Astrocyte of the cerebellum (primary cell): Measurements from ENCODE around the gene PLRG1.
A peak's percentile ranks its signal among the peaks of the same experiment; 100 is the strongest.

Source experiments
- DNase-seq: peaks from one replicate; pipeline ENCODE4 v3.0.0-alpha.2; 2011; ENCODE audit warnings: low read depth
- H3K4me3 ChIP-seq: 2 replicates; pipeline ENCODE4 v1.5.1; 2011; ENCODE audit warnings: mild to moderate bottlenecking, low read depth, low read length, moderate library complexity
- CTCF ChIP-seq: IDR thresholded peaks from 2 replicates; pipeline ENCODE4 v1.5.1; 2012; ENCODE audit warnings: low read length, low read depth, moderate library complexity, mild to moderate bottlenecking; ENCODE audit errors: missing control alignments
- in situ Hi-C: cut with HindIII; loops from 2 replicates; pipeline ENCODE4 v1.10.0; 2017; ENCODE audit warnings: low sequenced_read_pairs

PLRG1 gene

DNA sequence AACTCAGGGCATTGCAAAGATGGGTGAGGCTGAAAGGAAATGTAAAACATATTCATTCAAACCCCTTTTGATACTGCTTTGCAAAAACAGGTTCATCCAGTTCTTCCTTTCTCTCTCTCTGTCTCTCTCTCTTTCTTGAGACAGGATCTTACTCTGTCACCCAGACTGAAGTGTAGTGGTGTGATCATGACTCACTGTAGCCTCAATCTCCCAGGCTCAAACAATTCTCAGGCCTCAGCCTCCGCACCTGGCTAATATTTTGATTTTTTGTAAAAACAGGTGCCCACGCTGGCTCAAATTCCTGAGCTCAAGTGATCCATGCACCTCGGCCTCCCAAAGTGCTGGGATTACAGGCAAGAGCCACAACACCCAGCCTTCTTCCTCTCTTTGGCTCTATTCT, 43.0 kb downstream of the PLRG1 start:
- DNase-seq = no peak
- H3K4me3 ChIP-seq = no peak overlapping the region
- in situ Hi-C loops = no loop called here
- TF ChIP-seq CTCF = no peak

DNA sequence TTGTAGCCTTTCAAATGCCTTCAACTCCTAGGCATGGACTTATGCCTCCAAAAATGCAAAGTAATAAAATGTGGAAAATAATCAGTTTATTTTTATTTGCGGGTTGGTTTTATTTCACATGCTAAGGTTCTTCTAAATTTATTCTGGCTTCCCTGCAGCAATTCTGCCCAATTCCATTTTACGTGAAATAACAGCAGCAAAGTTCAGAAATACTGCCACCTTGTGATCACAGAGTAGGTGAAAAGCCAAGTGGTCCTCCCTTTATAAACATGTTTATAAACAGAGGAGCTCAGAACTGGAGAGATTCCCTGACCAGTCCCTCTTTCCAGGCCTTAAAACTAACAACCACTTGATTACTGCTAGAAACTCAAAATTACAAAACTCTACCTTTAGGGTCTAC, 43.9 kb downstream of the PLRG1 start:
- DNase-seq = peak; percentile 45
- peak; percentile 61 for TF ChIP-seq CTCF
- in situ Hi-C loops = no loop called here
- H3K4me3 ChIP-seq = no peak overlapping the region

GRCh38 chr4:154503598-154503997, 46.6 kb downstream of the PLRG1 start:
- no peak overlapping the region for H3K4me3 ChIP-seq
- no peak for DNase-seq
- TF ChIP-seq CTCF = peak; percentile 62
- in situ Hi-C loops = no loop called here

DNA sequence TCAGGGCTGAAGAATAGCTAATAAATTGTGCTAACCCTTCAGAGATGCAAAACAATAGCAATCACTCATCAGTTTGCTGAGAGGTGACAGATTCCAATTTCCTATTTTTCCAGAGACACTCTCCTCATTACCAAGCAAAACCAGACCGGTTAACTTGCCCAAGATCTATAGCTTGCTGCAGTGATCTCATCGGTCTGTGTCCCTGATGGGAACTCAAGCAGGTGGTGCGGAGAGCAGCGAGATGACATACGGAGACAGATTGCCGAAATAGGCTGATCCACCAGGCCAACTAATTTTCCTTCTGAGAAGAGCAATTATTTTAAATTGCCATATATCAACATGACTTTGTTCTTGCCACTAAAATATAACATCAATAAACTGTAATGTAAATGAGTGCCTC, 48.1 kb downstream of the PLRG1 start:
- no peak overlapping the region for H3K4me3 ChIP-seq
- in situ Hi-C loops = no loop called here
- no peak for DNase-seq
- no peak for TF ChIP-seq CTCF

DNA sequence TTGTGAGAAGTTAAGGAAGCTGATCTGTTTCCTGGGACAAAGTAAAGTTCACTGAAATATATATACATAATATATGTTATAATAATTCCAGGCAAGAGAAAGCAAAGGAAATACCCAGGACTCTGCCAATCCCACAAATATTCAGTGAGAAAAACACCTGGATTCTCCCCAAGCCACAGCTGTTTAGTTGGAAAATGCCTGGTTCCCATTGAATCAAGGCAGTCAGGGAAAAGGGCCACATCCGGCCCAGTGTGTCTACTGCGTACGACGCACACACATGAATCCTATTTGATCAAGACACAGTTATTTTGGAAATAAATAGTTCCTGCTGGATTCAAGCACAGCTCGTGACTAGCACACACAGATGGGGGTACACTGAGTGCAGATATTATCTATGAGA, 52.3 kb downstream of the PLRG1 start:
- in situ Hi-C loops = loop anchor here (5.0 kb wide), 1 partner anchor 36 kb away; no protein-coding TSS in a partner anchor
- H3K4me3 ChIP-seq = no peak overlapping the region
- DNase-seq = peak; percentile 55
- TF ChIP-seq CTCF = no peak

DNA sequence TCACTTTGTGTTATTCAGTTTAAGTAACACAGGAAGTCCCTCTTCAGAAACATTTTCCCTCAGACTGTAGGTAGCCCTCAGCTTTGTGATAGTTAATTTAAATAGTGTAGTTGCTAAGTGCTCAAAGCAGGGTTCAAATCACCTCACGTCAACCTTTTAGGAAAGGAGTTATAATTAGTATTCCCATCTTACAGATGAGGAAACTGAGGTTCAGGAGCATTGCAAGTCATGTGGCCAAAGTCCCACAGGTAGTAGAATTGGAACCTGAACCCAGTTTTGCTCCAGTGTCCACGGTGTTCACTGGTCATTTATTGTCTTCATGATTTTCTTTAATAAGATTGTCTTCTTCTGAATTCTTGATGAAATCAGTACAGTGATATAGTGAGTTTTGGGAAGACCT, 54.3 kb downstream of the PLRG1 start:
- no peak for DNase-seq
- TF ChIP-seq CTCF = no peak
- in situ Hi-C loops = loop anchor here (5.0 kb wide), 1 partner anchor 34 kb away; no protein-coding TSS in a partner anchor
- no peak overlapping the region for H3K4me3 ChIP-seq

- H3K4me3 ChIP-seq = peak overlapping the region; percentile 32
- in situ Hi-C loops = no loop called here
- no peak for TF ChIP-seq CTCF
- no peak for DNase-seq
Measured at GRCh38 chr4:154492288-154492687, 57.9 kb downstream of the PLRG1 start.
